ENCODE results near the gene HOXC12. TPM values are rescaled to one million over a fixed set of nuclear protein-coding genes. Genes with fewer than 3 reads are reported as not detected.

HOXC12 gene
- total RNA-seq, 2 experiments from 2014 or later, result not detected

- POLR2A ChIA-PET, result no interaction called here
- CTCF ChIA-PET, result interaction anchor here (0.6 to 1.8 kb wide), 7 partner anchors 8 to 200 kb away, joined by 3 to 7 read pairs (median 5); partner anchors contain the start of genes HOXC10 and HOXC8
Measured at GRCh38 chr12:54000116-54001114, 45.7 kb downstream of the HOXC12 start, which contains the start of gene HOXC9. HOXC9 (plus strand) TSS chr12:54000161; CDS start chr12:54000189, 28 bp downstream.

DNA sequence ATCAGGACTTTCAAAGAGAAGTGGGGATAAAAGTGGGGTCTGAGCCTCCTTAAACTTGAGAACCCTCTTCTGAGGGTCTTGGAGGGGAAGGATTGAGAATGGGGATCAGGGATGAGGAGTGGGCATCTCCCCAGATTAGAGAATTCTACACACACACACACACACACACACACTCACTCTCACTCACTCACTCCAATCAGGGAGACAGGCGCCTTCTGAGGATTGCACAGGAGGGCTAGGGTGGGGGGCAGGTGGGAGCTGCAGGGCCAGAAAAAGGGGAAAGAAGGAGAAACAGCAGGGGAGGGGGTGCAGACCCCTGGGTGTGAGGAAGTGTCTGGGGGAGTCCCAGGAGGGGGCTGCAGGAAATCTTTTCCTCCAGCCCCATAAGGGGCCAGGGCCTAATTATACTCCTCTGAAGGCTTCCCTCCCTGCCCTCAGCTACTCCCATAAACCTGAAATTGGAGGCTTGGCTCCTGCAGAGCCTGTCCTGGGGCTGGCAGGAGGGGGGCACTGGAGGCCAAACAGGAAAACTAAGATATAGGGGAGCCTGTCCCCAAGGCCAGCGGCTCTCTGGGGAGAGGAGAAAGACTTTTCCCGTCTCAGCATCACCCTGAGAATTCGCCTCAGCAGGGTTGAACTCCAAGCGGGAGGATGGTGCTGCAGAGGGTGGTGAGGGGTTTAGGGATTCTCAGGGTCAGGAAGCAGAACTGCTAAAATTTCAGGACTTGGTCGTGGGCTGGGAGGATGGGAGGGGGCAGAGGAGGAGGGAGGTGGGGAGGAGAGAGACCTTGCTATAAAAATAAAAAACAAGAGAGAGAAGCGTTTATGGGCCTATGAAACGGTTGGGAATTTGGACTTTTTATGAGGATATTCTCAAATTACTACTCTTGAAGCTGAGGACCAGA is 46.8 kb downstream of the HOXC12 start:
- ChIA-PET POLR2A (interaction anchor here (0.6 kb wide), 1 partner anchor 241 kb away, joined by 3 read pairs; no protein-coding TSS in a partner anchor), CTCF (interaction anchor here (0.6 to 1.8 kb wide), 4 partner anchors 7 to 65 kb away, joined by 3 to 6 read pairs (median 4); partner anchors contain the start of genes HOXC10 and HOXC8)

- CTCF ChIA-PET, result interaction anchor here (0.6 to 7.1 kb wide), 4 partner anchors 11 to 198 kb away, joined by 3 to 80 read pairs (median 39); partner anchors contain the start of genes HOXC10 and SMUG1
- POLR2A ChIA-PET, result interaction anchor here (0.6 kb wide), 1 partner anchor 242 kb away, joined by 3 read pairs; no protein-coding TSS in a partner anchor
Measured at GRCh38 chr12:54002278-54002914, 47.7 kb downstream of the HOXC12 start.

DNA sequence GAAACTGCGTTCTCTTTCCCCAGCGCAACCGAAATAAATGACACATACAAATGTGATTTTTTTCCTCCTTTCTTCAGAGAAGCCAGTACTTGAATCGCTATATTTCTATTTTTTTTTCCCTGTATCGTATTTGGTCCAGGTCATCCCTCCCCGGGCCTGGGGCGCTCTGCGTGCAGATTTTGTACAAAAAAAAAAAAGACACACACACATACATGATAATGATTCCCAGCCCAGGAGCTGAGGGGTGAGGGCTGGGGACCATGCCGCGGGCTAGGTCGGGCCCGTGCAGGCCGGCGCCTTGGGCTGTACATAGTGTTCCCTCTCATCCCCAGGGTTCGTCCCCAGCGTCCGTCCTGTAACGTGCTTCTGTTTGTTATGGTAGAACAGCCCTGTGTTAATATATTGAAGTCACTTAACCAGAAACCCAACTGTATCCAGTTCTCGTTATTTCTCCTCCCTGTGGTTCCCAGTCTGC is 48.2 kb downstream of the HOXC12 start:
- CTCF ChIA-PET, result interaction anchor here (0.6 to 7.1 kb wide), 6 partner anchors 12 to 197 kb away, joined by 3 to 80 read pairs (median 6); partner anchors contain the start of genes HOXC10, HOXC5 and SMUG1
- POLR2A ChIA-PET, result no interaction called here

- CTCF ChIA-PET, result interaction anchor here (1.5 to 7.1 kb wide), 4 partner anchors 18 to 197 kb away, joined by 3 to 80 read pairs (median 42); partner anchors contain the start of genes HOXC5 and SMUG1
- POLR2A ChIA-PET, result no interaction called here
Measured at GRCh38 chr12:54003625-54004024, 48.9 kb downstream of the HOXC12 start.

DNA sequence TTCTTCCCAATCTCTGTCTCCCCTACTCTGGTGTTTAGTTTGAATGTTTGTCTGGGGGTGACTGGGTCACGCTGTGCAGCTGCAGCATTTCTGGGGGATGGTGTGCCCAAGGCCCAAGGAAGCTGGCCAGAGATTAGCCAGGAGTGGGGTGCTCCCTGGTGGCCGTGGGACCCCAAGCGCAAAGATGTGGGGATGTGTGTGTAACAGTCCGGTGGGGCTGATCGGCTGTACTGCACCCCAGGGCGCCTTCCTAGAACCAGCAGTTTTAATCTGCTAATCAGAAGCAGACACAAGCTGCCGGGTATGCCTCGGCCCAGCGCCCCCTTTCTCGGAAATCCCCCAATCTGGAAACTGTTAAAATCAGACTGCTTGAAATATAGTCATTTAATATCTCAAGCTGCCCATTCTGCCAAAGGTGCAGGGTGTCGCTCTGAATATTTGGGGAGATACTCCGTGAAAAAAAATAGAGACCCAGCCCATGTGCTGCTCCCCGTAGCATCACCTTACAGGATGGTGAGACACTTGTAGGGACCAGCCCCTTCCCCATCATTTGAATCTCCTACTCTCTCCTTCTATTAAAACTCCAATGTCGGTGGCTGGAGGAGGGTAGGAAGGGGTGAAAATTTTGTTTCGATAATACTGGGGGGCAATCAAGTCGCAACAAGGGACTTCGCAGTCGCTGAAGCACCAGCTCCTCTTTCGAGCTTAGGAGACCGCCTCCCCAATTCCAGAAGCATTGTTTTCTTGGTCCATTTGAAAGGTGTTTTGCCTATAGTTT is 49.5 kb downstream of the HOXC12 start:
- POLR2A ChIA-PET, result no interaction called here
- CTCF ChIA-PET, result interaction anchor here (0.9 to 7.1 kb wide), 5 partner anchors 19 to 196 kb away, joined by 3 to 80 read pairs (median 8); partner anchors contain the start of genes HOXC5 and SMUG1

DNA sequence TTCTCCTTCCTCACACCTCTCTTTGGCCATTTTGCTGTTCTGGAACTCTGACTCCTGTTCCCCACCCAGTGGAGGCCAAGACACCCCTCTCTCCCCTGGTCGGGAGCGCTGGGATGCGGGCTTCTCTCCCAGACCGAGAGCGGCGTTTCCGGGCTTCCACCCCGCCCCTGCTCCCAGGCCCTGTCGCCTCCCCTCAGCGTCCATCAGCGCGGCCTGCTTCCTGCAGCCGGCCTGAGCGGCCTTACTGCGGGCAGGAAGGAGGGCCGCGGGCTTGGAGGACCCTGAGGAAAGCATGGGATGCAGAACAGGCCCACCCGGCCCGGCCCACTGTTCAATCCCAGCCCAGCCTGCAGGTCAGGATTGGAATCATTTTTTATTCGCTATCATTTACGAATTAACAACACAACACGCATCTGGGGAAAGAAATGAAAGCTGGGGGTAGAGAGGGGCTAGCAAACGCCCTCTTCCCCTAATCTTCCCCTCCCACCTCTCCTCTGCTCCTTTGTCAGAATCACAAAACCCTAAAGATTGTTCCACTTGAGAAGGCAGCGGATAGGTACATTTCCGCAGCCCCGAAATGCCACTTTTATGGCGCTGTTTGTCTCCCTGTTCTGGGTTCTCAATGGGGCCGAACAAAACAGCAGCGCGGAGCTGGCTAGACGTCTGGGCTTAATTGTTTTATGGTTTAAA is 50.3 kb downstream of the HOXC12 start:
- CTCF ChIA-PET, result interaction anchor here (0.8 to 7.1 kb wide), 12 partner anchors 12 to 211 kb away, joined by 3 to 80 read pairs (median 16); partner anchors contain the start of genes HOXC10, HOXC5 and SMUG1
- POLR2A ChIA-PET, result interaction anchor here (1.2 kb wide), 1 partner anchor 196 kb away, joined by 3 read pairs; no protein-coding TSS in a partner anchor

GRCh38 chr12:54005531-54005852 is 50.8 kb downstream of the HOXC12 start:
- CTCF ChIA-PET, result interaction anchor here (0.5 to 7.1 kb wide), 19 partner anchors 9 to 210 kb away, joined by 3 to 80 read pairs (median 4); partner anchors contain the start of genes HOXC10, HOXC5 and SMUG1
- POLR2A ChIA-PET, result interaction anchor here (1.2 kb wide), 1 partner anchor 196 kb away, joined by 3 read pairs; no protein-coding TSS in a partner anchor

GRCh38 chr12:54005853-54006558 is 51.3 kb downstream of the HOXC12 start:
- ChIA-PET POLR2A (interaction anchor here (1.2 kb wide), 1 partner anchor 195 kb away, joined by 3 read pairs; no protein-coding TSS in a partner anchor), CTCF (interaction anchor here (0.5 to 7.1 kb wide), 21 partner anchors 9 to 210 kb away, joined by 3 to 80 read pairs (median 4); partner anchors contain the start of genes HOXC10, HOXC5 and SMUG1)

DNA sequence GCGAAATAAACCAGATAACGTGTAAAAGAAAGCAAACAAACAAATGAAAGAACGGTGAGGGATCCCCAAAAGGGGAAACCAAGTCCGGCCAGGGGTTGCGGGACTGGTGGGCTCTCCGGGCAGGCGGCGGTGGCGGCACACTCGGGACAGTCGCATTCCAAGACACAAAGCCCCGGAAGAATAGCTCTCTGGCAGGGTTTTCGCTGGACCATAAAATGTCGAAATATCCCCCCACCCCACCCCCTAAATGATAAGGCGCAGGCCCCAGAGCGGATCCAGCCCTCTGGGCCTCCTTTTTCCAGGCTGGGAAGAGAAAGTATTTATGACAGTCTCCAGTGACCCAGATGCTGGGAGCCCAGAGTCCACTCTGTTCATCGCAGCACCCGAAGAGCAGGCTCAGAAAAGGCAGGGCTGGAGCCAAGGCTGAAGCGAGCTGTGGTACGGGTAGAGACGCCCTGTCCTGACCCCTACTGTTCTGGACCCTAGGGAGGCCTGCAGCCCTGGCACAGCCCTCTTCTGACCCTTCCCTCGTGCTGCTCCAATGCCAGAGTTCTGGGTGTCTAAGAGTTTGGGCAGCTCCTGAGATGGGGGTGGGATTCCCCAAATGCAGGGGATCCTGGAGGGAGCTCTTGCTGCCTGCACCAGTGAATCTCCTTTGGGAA is 52.0 kb downstream of the HOXC12 start:
- ChIA-PET POLR2A (no interaction called here), CTCF (interaction anchor here (0.8 to 7.1 kb wide), 12 partner anchors 10 to 209 kb away, joined by 3 to 80 read pairs (median 14); partner anchors contain the start of genes HOXC10, HOXC5 and SMUG1)

DNA sequence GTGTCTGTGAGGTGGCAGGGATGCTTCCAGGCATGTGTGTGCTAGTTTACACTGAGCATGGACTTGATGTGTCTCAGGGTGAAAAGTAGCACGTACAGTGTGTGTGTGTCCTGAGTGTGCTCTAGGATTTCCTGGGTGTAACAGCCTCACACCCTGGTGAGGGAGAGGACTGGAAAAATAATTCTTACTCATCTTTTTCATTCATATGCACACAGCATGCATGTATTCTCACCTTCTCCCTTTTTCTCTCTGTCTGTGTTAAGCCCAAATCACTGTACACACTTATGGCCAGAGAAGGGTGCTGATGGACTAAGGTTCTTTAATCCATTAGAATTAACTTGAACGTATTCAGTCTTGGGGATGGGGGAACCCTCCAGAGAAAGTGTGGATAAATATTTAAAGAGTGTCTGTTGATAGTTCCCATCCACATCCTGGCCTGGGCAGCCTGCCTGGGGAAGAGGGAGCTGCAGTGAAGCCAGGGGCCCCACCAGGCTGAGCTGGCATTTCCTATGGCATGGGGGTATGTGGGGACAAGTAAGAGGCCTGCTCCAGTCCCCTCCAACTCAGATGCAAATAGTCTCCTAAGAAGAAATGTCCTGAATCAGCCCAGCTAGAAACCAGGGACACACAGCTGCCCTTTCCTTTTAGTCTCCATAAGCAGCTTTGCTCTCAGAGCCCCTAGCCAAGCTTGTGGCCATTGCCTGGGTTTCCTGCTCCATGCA is 53.0 kb downstream of the HOXC12 start:
- POLR2A ChIA-PET, result no interaction called here
- CTCF ChIA-PET, result interaction anchor here (1.2 to 7.1 kb wide), 9 partner anchors 7 to 200 kb away, joined by 4 to 80 read pairs (median 18); partner anchors contain the start of genes HOXC5, HOXC9 and SMUG1

GRCh38 chr12:54008260-54008552 is 53.5 kb downstream of the HOXC12 start:
- POLR2A ChIA-PET, result no interaction called here
- CTCF ChIA-PET, result interaction anchor here (1.2 to 7.1 kb wide), 7 partner anchors 8 to 199 kb away, joined by 4 to 80 read pairs (median 11); partner anchors contain the start of genes HOXC10, HOXC5, HOXC9 and SMUG1

Data from activated CD8-positive, alpha-beta memory T cell treated with anti-CD3 and anti-CD28 coated beads for 36 hours (primary cell).